SW 1271 (cell line): ENCODE data around the gene ITGA2B.
"Not testable (repeated sequence)": the region's sequence is repeated elsewhere in the genome, so short reads cannot be mapped to it uniquely, and the experiment has no call there.

ENCODE experiments used
- DNase-seq, 2 experiments: peaks; one replicate each; lab custom pipeline; 2025; lab: John Stamatoyannopoulos, UW

ITGA2B gene

DNA sequence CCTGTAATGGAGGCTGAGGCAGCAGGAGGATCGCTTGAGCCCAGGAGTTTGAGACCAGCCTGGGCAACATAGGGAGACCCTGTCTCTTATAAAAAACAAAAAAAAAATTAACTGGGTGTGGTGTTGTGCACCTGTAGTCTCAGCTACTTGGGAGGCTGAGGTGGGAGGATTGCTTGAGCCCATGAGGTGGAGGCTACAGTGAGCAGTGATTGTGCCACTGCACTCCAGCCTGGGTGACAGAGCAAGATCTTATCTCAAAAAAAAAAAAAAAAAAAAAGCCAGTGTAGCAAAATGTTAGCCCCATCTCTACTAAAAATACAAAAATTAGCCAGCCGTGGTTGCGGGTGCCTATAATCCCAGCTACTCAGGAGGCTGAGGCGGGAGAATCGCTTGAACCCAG lies 59.2 kb downstream of the ITGA2B start:
- not testable (repeated sequence) for DNase-seq

DNA sequence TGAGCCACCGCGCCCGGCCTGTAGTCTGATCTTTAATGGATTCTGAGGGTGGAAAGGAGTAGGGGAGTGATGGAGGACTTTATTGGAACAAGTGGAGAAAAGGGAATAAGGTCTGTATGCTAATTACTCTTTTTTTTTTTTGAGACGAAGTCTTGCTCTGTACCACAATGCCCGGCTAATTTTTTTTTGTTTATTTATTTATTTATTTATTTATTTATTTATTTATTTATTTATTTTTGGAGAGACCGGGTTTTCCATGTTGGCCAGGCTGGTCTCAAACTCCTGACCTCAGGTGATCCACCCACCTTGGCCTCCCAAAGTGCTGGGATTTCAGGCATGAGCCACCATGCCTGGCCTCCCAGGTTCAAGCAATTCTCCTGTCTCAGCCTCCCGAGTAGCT lies 59.9 kb downstream of the ITGA2B start:
- not testable (repeated sequence) for DNase-seq

DNA sequence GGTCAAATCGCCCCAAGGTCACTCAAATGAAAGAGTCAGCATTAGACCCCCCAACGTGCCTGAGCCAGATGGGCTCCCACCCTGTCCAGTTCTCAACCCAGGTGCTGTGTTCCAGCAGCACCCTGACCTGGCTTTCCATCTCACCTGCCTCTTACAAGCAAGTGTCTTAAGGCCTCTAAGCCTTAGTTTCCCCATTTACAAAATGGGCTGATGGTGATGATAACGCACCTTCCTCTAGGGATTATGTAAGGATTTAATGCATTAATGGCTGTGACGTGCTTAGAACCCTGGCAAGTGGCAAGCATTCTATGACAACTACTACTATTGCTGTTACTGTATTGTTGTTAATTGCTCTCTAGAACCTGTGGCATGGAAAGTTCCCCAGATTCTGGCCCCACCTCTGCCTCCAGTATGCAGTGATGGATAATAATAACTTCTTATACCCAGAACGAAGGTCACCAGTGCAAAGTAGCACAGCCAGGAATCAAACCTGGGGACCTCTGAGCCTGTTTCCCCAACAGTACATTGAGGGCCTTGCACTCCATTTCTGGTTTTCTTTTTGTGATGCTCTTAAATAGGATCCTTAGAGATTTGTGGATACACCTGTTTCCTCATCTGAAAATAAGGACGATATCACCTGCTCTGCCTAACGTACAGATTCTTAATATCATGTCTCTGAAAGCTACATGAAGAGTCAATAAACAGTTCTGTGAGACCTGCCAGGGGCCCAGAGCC lies 61.6 kb downstream of the ITGA2B start:
- no peak for DNase-seq

DNA sequence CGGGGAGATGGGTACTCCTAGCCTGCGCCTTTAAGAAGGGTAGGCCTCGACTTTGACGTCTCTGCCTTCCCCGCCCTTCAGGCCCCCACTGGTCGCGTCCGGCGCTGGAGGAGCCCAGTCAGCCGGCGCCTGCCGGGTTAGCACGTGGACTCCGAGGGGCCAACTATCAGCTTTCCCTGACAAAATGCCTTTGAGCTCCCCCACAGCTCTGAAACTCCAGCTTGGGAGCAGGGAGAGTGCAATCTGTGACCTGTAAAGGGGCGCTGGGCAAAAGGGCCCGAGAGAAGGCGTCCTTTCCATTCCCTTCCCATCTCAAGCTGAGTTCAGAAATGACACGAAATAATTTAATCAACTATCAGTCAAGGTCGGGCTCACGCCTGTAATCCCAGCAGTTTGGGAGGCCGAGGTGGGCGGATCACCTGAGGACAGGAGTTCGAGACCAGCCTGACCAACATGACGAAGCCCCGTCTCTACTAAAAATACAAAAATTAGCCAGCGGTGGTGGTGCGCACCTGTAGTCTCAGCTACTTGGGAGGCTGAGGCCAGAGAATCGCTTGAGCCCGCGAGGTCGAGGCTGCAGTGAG lies 62.5 kb downstream of the ITGA2B start:
- peak; percentile 93 to 96 for DNase-seq

DNA sequence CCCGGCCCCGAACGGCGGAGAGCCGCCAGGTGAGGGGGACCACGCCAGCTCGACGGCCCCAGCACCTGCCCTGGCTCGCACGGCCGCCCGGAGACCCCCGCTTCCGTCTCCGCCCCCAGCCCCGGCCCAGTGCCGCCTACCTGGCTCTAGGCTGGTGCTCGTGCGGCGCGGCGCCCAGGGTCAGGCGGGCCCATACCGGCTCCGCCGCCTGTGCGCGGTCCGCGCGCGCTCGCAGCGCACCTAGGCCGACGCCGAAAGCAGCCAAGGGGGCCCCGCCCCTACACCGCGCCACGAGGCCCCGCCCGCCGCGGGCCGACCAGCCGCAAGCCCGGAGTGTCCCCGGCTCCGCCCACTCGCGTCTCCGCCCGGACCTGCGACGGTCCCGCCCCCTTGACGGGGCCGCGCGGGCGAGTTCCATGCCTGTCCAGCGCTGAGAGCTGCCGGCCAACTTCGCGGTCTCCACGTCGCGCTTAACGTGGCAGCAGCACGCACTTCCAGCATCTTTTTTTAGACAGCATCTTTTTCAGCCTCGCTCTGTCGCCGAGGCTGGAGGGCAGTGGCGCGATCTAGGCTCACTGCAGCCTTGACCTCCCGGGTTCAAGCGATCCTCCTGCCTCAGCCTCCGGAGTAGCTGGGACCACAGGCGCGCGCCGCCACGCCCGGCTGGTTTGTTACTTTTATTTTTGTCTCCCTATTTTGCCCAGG lies 64.7 kb downstream of the ITGA2B start, which contains the start of gene SLC25A39:
Gene SLC25A39 (minus strand): TSS at position 253 of the 705 bp plus-strand sequence. CDS start 1,261 bp downstream, outside the sequence.
- peak; percentile 68 to 87 for DNase-seq

DNA sequence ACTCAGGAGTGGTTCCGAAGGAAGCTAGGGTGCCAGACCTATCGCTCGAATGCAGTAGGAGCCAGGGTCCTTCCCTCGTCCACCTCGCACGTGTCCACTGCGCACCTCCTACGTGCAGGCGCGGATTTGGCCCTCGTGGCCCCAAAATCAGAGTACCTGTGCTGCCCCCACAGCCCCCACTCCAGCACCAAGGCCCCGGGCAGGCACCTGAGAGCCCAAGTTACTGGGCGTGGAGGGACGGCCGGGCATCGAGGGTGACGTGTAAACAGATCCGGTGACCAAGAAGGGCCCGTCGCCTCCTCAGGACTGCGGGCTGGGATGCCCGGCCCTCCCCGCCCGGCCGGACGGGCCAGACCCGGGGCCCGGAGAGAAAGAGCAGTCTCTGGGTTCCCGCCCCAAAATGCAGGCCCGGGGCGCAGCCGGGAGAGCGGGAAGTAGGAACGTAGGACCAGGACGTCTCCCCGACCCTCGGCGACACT lies 65.3 kb downstream of the ITGA2B start:
- no peak for DNase-seq

DNA sequence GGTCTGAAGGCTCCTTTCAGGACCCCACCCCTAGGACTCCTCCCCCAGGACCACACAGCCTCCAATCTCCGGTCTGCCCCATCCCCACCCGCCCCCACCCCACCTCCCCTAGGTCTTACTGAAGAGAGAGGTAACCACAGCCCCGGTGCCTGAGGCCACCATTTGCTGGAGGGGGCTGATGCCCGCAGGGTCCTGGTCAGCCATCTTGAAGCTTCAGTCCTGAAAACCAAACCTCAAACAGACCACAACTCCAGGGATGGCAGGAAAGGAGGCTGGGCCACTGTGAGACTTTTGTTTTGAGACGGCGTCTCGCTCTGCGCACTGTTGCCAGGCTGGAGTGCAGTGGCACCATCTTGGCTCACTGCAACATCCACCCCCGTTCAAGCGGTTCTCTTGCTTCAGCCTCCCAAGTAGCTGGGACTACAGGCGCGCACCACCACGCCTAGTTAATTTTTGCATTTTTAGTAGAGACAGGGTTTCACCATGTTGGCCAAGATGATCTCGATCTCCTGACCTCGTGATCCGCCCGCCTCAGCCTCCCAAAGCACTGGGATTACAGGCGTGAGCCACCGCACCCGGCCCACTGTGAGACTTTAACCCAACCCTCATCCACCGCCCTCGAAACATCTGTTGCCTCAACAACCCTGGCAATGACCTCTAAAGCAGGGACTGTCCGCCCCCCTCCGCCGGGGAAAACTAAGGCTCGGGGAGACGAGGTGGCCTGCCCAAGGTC lies 65.9 kb downstream of the ITGA2B start:
- DNase-seq = no peak

DNA sequence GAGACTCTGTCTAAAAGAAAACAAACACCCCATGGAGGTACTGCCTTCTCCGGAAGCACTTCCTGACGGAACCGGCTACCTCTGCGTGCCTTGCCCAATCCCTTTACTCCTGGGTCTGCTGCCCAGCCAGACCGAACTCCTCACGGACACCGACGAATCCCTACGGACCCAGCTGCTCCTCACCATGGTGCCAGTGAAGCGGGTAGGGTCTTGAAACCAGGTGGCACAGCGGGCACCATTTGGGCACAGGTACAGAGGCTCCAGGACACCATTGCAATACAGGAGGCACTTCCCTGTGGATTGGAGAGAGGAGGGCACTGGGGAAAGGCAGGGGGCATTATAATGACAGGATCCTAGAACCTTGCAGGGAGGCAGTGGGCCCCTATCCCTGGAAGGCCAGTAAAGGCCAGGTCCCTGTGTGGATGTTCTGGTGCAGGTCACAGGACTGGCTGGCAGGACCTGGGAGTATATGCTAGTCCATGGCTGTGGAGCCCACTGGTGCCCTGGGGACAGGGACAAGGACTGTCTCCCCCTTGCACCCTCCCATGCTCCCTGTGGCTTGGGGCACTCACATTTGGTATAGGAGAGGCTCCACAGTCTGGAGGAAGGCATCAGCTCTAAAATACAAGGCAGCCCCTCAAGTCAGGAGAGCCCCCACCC lies 67.1 kb downstream of the ITGA2B start:
- DNase-seq = no peak
